WERI-Rb-1 (cell line): ENCODE data around the gene ITGB2.

ENCODE experiments used
- DNase-seq: peaks from one replicate; pipeline ENCODE4 v3.0.0-alpha.2; 2020
- H3K27ac ChIP-seq: fragments of 250-450 bp; sonication (Bioruptor Pico); 2 replicates; pipeline ENCODE4 v1.5.1; 2020; ENCODE audit warnings: mild to moderate bottlenecking, moderate library complexity
- H3K27me3 ChIP-seq: fragments of 250-450 bp; sonication (Bioruptor Pico); 2 replicates; pipeline ENCODE4 v1.5.1; 2021; ENCODE audit warnings: mild to moderate bottlenecking, low read depth, moderate library complexity; ENCODE audit not compliant: insufficient read depth, severe bottlenecking
- H3K36me3 ChIP-seq: fragments of 250-450 bp; sonication (Bioruptor Pico); 2 replicates; pipeline ENCODE4 v1.5.1; 2020; ENCODE audit warnings: mild to moderate bottlenecking, moderate library complexity
- H3K4me3 ChIP-seq: 2 replicates; pipeline ENCODE4 v1.5.1; 2011; ENCODE audit warnings: low read depth, mild to moderate bottlenecking, control low read depth, low read length
- H3K9me3 ChIP-seq: fragments of 250-450 bp; sonication (Bioruptor Pico); 2 replicates; pipeline ENCODE4 v1.5.1; 2021; ENCODE audit warnings: mild to moderate bottlenecking, moderate library complexity; ENCODE audit not compliant: severe bottlenecking
- TF ChIP-seq, protein P1 (sequence below): IDR thresholded peaks from 2 replicates; pipeline ENCODE4 v1.5.1; 2011; ENCODE audit warnings: low read depth, mild to moderate bottlenecking, control low read depth, inconsistent platforms, low read length

Gene ITGB2

DNA sequence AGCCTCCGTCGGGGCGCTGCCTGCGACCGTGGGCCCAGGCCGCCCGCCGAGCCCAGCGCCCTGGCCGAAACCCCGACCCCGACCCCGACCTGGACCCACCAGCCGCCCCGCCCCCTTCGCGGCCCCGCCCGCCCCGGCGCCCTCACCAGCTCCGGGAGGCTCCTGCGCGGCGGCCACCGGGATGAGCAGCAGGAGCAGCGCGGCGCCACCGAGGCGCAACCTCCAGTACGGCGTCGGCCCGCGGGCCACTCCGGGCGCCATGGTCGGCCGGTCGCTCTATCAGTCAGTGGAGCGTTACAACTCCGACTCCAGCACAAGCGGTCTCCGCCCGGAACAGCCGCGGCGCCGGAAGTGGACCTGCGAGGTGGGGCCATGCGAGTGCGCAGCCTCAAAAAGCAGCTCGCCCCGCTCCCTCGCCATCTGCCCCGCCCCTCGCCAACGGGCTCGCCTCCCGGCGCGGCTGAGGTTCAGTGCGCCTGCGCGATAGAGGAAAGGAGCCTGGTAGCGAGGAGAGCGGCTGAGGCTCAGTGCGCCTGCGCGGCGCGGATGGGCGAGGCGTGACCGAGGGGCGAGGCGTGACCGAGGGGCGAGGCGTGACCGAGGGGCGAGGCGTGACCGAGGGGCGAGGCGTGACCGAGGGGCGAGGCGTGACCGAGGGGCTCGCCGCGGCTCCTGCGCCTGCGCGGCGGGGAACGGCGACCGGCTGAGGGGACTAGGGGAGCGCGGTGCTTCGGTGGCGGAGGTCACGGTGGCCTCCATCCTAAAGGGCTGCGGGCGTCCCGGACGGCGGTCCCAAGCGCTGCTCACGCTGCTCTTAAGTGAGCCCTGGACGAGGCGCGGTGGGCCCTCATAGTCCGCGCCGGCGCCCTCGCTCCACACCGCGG, 47.1 kb downstream of the ITGB2 start, which contains the start of gene PTTG1IP:
TSS of gene PTTG1IP (minus strand) at position 335 of the 884 bp plus-strand sequence. CDS start at position 261, 74 bp downstream.
- peak within 1 kb of the TSS; percentile 92 for H3K27ac ChIP-seq

DNA sequence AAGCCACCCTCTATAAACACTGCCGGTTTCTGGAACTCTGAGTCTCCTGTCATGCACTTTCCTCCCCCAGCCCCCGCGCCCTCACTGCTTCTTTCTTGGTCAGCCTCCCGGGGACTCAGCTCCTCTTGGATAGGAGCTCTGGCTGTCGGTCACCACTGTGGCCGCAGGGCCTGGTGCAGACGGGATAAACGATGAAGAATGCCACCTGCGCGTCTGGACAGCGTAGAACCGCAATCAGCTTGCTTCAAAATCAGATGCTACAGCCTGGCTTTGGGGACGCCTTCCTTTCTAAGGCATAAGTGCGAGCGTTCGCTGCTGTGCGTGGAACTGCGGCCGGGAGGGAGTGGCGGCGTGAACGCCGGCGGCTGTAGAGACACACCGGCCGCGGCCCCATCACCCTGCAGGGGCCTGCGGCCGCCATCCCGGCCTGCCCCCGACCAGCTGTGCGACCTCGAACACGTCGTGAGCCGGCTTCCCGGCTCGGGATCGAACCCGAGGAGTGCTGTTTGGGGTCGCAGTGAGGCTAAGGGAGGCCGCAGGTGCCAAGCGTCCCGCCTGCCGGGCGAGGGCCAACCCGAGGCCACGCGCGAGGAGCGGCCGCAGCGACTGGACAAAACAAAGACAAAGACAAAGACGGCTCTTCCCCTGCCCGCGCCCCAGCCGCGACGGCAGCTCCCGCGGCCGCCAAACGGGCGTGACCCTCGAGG, 47.9 kb downstream of the ITGB2 start:
- DNase-seq = peak; percentile 40
- H3K27me3 ChIP-seq = no peaks in the 10 kb centered on the region
- H3K4me3 ChIP-seq = peak overlapping the region; percentile 87
- TF ChIP-seq, protein P1, sequence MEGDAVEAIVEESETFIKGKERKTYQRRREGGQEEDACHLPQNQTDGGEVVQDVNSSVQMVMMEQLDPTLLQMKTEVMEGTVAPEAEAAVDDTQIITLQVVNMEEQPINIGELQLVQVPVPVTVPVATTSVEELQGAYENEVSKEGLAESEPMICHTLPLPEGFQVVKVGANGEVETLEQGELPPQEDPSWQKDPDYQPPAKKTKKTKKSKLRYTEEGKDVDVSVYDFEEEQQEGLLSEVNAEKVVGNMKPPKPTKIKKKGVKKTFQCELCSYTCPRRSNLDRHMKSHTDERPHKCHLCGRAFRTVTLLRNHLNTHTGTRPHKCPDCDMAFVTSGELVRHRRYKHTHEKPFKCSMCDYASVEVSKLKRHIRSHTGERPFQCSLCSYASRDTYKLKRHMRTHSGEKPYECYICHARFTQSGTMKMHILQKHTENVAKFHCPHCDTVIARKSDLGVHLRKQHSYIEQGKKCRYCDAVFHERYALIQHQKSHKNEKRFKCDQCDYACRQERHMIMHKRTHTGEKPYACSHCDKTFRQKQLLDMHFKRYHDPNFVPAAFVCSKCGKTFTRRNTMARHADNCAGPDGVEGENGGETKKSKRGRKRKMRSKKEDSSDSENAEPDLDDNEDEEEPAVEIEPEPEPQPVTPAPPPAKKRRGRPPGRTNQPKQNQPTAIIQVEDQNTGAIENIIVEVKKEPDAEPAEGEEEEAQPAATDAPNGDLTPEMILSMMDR = no peak
- H3K36me3 ChIP-seq = peaks cover 38% of the 10 kb centered on the region
- H3K9me3 ChIP-seq = no peaks in the 10 kb centered on the region
- peak overlapping the region; percentile 92 for H3K27ac ChIP-seq

More for the DNA sequence above, 47.1 kb downstream of the ITGB2 start, which contains the start of gene PTTG1IP:
- Histone ChIP-seq H3K27me3 (no peaks in the 10 kb centered on the region), H3K4me3 (peak within 1 kb of the TSS; percentile 87), H3K9me3 (no peaks in the 10 kb centered on the region), H3K36me3 (peaks cover 30% of the 10 kb centered on the region)
- TF ChIP-seq, protein P1 = no peak
- DNase-seq = peak; percentile 100

DNA sequence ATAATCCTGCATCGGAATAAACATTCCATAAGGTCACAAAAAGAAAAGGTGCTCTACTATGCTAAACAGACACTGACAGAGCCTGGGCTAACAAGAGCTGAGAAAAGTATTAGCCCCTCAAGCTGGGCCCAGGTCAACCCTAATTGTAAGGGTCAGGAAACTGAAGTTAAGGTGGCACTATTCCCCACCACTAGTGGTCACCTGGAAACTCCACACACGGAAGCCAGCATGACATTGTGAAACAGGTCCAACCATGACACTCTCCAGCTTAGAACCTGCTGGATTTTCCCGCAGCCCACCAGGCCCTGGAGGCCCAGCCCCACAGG, 48.4 kb downstream of the ITGB2 start:
- Histone ChIP-seq H3K27ac (peak overlapping the region; percentile 92), H3K36me3 (peaks cover 43% of the 10 kb centered on the region), H3K9me3 (no peaks in the 10 kb centered on the region), H3K27me3 (no peaks in the 10 kb centered on the region), H3K4me3 (peak overlapping the region; percentile 87)
- no peak for DNase-seq
- TF ChIP-seq, protein P1 = peak; percentile 29; the same call in 1 of the 2 replicates

- TF ChIP-seq, protein P1 = no peak
- no peaks in the 10 kb centered on the region for H3K27me3 ChIP-seq
- H3K27ac ChIP-seq = no peak overlapping the region
- peak overlapping the region; percentile 87 for H3K4me3 ChIP-seq
- peaks cover 49% of the 10 kb centered on the region for H3K36me3 ChIP-seq
- no peaks in the 10 kb centered on the region for H3K9me3 ChIP-seq
- DNase-seq = no peak
Observed at GRCh38 chr21:44871576-44872269, 49.0 kb downstream of the ITGB2 start.

GRCh38 chr21:44870748-44871495, 49.8 kb downstream of the ITGB2 start:
- no peaks in the 10 kb centered on the region for H3K9me3 ChIP-seq
- no peak overlapping the region for H3K27ac ChIP-seq
- peaks cover 51% of the 10 kb centered on the region for H3K36me3 ChIP-seq
- DNase-seq = no peak
- H3K27me3 ChIP-seq = no peaks in the 10 kb centered on the region
- no peak overlapping the region for H3K4me3 ChIP-seq
- TF ChIP-seq, protein P1 = no peak
